Activated CD4-positive, CD25-positive, alpha-beta regulatory T cell treated with anti-CD3 and anti-CD28 coated beads, Interleukin-2, amount 50 U/mL, for 24 hours (primary cell): ENCODE data around the gene PTPN20.
"Not testable (repeated sequence)": the region's sequence is repeated elsewhere in the genome, so short reads cannot be mapped to it uniquely, and the experiment has no call there.

Source experiments
- ATAC-seq, 2 donors: fragments of 150-1000 bp; cut with Tn5 transposase; one replicate each; pipeline ENCODE4 v1.10.0; 2021; ENCODE audit warnings: mild to moderate bottlenecking in 1 of 2, moderate library complexity in 1 of 2

PTPN20 gene

GRCh38 chr10:46960742-46961141 is 49.5 kb downstream of the PTPN20 start:
- not testable (repeated sequence) for ATAC-seq

GRCh38 chr10:46963356-46963755 is 52.1 kb downstream of the PTPN20 start:
- ATAC-seq, result not testable (repeated sequence)

GRCh38 chr10:46967013-46967412 is 55.8 kb downstream of the PTPN20 start:
- not testable (repeated sequence) for ATAC-seq

- ATAC-seq, result not testable (repeated sequence)
Observed at GRCh38 chr10:46980223-46980622, 69.0 kb downstream of the PTPN20 start.

GRCh38 chr10:46987233-46987924 is 76.2 kb downstream of the PTPN20 start:
- ATAC-seq, result peak; percentile 59 to 60

- no peak for ATAC-seq
Observed at GRCh38 chr10:46992803-46993561, 81.8 kb downstream of the PTPN20 start.

- no peak for ATAC-seq
Observed at GRCh38 chr10:46995234-46995633, 84.0 kb downstream of the PTPN20 start.

- ATAC-seq, result no peak
Observed at GRCh38 chr10:46998192-46998591, 87.0 kb downstream of the PTPN20 start.

- no peak for ATAC-seq
Observed at GRCh38 chr10:46998595-46998994, 87.4 kb downstream of the PTPN20 start.

GRCh38 chr10:46999217-46999616 is 88.0 kb downstream of the PTPN20 start:
- no peak for ATAC-seq

- no peak for ATAC-seq
Observed at GRCh38 chr10:47008769-47009168, 97.5 kb downstream of the PTPN20 start.

GRCh38 chr10:47009215-47009838 is 98.1 kb downstream of the PTPN20 start:
- no peak for ATAC-seq

GRCh38 chr10:47010036-47010435 is 98.8 kb downstream of the PTPN20 start:
- no peak for ATAC-seq

- no peak for ATAC-seq
Observed at GRCh38 chr10:47012214-47012613, 101.0 kb downstream of the PTPN20 start.

GRCh38 chr10:47013507-47014154 is 102.4 kb downstream of the PTPN20 start:
- ATAC-seq, result no peak

GRCh38 chr10:47015404-47015803 is 104.2 kb downstream of the PTPN20 start:
- ATAC-seq, result no peak

- no peak for ATAC-seq
Observed at GRCh38 chr10:47016564-47016963, 105.3 kb downstream of the PTPN20 start.

GRCh38 chr10:47018026-47018735 is 107.0 kb downstream of the PTPN20 start:
- ATAC-seq, result no peak

GRCh38 chr10:47019155-47020145 is 108.2 kb downstream of the PTPN20 start:
- ATAC-seq, result no peak

- ATAC-seq, result no peak
Observed at GRCh38 chr10:47020471-47020870, 109.2 kb downstream of the PTPN20 start.

GRCh38 chr10:47021850-47022249 is 110.6 kb downstream of the PTPN20 start:
- no peak for ATAC-seq
